Dedifferentiated amniotic fluid mesenchymal stem cell (primary cell): Measurements from ENCODE around the gene TBCD.
"Not testable (repeated sequence)": the region's sequence is repeated elsewhere in the genome, so short reads cannot be mapped to it uniquely, and the experiment has no call there.

Experiments used
- DNase-seq: peaks from one replicate; pipeline ENCODE4 v3.0.0-alpha.2; 2016; ENCODE audit errors: extremely low spot score

Gene TBCD

DNA sequence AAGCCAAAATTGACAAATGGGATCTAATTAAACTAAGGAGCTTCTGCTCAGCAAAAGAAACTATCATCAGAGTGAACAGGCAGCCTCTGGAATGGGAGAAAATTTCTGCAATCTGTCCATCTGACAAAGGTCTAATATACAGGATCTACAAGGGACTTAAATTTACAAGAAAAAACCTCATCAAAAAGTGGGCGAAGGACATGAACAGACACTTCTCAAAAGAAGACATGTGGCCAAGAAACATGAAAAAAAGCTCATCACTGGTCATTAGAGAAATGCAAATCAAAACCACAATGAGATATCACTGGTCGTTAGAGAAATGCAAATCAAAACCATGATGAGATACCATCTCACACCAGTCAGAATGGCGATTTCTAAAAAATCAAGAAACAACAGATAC is 203.2 kb downstream of the TBCD start:
- not testable (repeated sequence) for DNase-seq

DNA sequence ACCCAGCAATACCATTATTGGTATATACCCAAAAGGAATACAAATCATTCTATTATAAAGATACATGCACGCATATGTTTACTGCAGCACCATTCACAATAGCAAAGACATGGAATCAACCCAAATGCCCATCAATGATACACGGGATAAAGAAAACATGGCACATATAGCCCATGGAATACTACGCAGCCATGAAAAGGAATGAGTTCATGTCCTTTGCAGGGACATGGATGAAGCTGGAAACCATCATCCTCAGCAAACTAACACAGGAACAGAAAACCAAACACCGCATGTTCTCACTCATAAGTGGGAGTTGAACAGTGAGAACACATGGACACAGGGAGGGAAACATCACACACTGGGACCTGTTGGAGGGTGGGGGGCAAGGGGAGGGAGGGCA is 203.8 kb downstream of the TBCD start:
- DNase-seq: not testable (repeated sequence)

DNA sequence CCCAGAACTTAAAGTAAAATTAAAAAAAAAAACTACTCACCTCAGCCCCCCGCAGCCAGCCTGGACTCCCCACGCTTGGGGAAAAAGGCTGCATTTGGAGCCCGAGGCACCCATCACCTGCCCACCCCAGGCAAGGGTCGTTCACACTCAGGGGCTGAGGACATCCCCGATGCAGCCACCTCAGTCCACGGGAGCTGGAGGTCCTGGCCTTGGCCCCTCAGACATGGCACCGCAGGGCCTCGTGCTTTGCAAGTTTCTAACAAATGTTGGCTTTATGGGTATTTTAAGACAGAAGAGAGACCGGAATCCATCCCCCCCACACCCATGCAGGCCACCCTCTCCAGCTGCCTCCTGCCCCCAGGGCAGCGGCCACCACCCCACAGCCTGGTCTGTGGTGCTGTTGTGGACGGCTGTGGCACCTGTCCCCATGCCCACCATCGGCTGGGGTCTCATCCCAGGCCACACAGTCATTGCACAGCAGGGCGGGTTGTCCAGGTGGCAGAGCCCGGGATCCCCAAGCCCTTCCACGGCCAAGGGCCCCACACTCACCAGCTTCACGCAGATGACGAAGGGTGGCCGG is 204.4 kb downstream of the TBCD start:
- DNase-seq: no peak

DNA sequence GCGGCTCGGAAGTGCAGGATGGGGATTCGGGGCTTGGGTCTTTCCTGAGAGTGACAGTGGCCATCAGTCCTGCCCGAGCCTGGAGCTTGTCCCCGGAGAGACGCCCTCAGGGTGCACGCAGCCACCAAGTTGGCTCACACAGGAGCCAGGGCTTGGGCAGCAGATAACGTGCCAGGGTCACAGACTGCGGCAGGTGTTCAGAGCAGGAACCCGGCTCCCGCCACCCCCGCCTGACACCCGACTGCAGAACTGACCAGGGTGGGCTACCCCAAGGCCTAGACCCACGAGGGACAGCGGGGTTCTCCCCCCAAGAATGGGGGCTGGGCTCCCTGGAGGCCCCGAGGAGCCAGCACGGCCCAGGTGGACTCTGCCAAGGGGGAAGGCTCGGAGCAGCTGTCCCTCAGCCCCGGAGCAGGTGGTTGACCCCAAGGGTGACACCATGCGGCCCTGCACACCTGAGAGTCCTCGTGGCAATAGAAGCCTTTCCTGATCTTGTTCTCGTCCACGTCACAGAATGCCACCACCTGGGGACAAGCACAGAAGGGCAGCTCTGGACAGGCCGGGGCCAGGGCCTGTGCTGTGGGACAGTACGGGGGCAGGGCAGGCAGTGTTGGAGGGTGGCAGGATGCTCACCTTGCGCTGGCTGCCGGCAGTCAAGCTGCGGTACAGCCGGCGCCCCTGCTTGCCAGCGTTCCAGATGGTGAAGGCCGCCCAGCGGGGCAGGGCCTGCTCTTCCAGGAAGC is 205.0 kb downstream of the TBCD start:
- DNase-seq: no peak

DNA sequence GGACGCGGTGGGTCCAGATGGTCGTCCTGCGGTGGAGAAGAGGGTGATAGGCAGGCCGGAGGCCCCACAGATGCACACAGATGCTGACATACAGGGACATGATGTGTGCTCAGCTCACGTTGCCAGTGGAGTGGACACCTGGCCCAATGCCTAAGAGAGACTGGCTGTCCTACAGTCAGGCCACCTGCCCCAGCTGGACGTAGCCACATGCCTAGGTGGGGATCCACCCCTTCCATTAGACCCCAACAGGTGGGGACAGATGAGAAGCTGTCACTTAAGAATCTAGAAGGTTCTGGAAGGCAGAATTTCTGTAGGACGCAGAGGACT is 205.6 kb downstream of the TBCD start:
- DNase-seq: no peak

DNA sequence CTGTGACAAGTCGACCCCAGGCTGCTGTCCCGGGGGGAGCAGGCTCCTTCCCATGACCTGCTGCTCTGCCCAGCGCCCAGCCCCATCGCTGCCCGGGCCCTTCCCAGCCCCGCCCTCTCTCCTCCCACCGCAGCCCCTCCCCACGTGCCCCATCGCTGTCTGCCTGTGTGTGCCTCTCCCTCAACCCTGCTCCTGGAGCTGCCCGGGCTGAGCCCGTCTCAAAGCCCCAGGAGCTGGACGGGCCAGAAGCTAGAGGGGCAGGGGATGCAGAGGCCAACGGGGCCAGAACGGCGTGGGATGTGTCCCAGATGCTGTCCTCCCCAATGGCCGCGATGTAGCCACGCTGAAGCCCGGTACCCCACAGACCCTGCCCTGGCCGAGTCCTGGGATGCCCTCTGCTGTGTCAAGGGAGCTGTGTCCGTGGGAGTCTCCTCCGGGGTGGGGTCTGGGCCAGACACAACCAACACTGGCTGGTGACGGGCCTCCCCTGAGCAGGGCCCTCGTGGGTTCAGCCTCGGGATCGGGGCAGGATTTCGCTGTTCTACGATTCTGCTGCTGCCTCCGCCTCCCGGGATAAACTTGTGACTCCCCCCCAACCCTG is 206.2 kb downstream of the TBCD start:
- no peak for DNase-seq

DNA sequence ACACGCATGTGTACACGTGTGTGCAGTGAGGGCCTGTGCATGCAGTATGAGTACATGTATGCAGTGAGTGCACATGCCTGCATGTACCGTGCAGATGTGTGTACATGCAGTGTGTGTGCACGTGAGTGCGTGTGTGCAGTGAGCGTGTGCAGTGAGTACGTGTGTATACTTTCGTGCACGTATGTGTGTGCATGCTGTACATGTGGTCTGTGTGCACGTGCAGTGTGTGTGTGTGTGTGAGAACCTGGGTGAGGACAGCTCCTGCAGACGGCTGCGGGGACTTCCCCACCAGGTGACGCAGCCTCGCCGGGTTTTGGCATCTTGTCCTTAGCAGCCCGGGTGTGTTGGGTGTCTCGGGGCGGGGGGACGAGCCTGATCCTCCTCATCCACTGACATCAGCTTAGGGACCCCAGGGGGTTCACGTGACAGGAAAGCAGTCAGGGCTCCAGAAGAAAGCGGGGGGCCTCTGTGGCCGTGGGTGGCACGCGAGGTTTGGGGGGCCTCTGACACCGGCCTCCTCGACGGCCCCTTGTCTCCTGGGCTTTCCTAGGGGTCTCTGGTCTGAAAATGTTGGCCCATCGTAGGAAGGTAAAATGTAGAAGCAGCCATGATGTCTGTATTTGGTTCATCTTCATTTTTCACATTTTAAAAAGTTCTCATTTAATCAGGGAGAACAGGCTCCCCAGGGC is 207.5 kb downstream of the TBCD start:
- DNase-seq: no peak

DNA sequence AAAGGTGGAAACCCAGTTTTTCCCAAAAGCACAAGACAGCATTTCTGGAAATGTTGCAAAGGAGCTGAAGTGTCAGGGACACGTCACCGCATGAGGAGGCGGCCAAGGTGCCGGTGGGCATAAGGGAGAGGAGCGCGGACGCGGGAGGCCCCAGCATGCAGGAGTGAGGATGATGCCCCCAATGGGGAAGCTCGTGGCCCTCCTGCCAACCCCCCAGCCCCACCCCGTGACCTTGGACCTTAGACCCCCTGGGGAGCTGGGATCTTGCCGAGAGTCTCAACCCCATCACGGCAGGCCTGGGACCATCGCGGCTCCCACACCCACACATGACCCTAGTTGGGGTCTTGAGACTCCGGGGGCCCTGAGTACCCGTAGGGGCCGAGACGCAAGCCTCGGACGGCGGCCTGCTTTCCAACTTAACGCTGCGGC is 208.1 kb downstream of the TBCD start:
- no peak for DNase-seq

DNA sequence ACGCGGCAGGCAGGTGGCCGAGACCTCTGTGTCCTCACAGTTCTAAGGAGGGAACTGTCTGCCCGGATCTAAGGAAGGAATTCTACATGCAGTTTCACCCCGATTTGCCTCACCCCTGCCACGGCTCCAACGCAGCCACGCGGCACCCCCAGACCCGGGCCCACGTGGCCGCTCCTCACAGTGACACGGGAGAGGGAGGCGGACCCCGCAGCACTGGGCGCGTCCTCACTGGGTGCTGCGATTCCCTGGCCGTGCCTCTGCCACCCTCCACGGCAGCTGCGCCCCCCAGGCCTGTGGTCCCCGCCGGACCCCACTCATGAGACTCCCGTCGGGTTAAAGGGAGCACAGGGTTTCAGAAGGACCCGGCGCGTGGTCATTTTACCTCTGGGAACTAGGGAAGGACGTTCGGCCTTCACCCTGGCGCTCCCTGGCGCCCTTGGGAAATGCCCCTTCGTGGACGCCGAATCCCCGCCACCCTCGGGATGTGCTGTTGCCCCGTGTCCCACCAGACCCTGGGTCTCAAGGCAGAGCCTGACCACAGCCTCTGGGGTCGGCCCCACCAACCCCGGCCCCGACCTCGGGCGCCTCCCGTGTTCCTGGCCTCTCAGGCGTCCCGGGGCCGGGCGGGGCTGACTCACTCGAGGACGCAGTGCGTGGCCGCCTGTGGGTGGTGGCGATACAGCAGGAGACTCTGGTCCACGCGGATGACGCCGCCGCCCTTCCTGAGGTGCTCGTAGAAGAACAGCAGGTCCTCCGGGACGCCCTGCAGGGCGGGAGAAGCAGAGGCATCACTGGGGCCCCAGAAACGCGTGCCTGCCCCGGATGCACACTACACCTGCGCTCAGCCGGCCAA is 208.8 kb downstream of the TBCD start:
- no peak for DNase-seq

DNA sequence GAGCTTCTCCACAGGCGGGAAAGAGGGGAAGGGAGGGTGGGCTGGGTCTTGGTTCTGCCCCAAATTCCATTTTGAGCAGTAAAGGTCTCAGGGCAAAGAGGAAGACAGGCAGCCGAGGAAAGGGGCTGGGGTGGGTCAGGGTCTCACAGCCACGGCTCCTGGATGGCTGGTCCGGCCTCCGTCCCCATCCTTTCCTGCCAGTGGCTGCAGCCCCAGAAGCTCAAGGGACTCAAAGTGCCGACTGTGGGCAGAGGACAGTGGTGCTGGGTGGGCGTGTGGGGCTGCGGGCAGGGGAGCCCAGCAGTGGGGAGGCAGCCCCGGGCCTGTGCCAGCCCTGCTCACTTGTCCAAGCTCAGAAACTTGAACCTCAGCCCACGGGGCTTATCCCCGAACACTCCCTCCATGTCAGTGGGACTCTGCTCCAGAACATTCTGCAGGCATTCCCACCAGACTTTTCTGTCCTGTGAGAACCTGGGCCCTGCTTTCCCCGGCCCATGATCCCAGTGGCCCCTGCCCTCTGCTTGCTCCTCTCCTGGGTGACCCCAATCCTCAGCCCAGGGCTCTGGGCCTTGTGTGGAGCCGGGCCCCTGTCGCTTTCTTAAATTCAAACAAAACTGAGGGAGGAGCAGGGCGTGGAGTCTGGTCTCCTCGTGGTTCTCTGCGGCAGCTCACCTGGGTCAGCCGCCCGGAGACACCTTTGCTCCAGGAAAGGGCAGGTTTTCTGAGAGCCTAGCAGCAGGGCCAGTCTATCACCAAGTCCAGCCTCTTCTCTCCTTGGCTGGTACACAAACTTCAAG is 209.7 kb downstream of the TBCD start:
- DNase-seq: no peak

DNA sequence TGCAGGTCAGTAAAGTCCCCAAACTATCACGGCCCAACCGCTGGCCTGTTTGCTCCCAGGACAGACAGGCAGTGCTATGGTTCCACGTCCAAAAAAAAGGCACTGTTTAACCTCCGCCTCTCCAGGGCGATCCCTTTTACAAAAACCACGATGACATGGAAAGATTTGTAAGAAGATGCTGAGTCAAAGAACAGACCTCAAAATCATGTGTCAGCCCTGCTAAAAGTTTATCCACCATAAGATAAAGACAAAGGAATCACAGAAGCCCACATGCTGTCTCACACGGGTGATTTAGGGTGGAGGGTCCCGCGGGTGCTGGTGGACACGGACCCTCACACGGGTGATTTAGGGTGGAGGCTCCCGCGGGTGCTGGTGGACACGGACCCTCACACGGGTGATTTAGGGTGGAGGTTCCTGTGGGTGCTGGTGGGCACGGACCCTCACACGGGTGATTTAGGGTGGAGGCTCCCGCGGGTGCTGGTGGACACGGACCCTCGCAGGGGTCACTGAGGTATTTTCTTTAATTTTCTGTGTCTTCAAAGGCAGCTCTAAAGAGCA is 210.4 kb downstream of the TBCD start:
- no peak for DNase-seq

DNA sequence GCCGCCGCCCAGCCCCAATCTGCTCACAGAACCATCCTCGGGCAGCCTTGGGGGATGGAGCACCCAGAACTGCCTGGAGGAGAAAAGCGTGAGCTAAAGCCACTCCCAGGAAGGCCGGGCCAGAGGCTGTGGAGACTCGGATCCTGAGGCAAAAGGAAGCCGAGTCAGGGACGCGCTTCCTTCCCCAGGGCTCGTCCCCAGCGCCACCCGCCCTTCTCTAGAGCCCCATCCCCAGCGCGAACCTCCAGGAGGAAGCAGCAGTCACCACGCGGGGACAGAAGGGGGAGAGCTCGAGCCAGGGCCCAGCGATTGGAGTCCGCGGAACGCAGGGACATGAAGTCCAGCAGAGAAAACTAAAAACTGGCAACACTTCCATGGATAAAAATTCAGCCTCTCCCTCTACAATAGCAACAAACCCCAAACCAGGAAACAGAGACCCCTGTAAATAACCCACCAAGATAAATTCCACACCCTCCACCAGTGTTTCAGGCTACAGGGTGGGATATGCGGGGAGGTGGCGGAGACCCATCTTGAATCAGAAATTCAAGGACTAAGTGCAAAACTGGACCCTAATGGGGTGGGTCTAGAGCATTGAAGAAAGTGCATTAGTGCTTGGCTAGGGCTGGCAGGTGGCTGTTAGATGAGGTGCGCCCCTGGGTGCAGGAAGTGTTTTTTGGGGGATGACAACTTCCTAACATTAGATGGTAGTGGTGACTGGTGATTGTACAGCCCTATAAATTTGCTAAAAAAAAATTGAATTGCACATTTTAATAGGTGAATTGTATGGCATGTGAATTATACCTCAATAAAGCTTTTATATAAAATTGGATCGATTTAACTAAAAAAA is 211.5 kb downstream of the TBCD start:
- peak; percentile 69 for DNase-seq

DNA sequence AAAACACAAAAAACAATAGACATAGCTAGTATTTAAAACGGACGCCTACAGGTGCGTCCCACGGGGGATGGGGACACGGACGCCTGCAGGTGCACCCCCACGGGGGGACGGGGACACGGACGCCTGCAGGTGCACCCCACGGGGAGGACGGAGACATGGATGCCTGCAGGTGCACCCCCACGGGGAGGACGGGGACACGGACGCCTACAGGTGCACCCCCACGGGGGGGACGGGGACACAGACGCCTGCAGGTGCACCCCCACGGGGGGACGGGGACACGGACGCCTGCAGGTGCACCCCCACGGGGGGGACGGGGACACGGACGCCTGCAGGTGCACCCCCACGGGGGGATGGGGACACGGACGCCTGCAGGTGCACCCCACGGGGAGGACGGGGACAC is 212.6 kb downstream of the TBCD start:
- DNase-seq: not testable (repeated sequence)

DNA sequence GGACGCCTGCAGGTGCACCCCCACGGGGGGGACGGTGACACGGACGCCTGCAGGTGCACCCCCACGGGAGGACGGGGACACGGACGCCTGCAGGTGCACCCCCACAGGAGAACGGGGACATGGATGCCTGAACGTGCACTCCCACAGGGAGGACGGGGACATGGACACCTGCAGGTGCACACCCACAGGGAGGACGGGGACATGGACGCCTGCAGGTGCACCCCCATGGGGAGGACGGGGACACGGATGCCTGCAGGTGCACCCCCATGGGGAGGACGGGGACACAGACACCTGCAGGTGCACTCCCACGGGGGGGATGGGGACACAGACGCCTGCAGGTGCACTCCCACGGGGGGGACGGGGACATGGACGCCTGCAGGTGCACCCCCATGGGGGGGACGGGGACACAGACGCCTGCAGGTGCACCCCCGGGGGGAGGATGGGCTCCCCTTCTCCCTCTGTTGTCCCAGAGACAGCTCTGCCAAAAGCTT is 213.0 kb downstream of the TBCD start:
- no peak for DNase-seq

DNA sequence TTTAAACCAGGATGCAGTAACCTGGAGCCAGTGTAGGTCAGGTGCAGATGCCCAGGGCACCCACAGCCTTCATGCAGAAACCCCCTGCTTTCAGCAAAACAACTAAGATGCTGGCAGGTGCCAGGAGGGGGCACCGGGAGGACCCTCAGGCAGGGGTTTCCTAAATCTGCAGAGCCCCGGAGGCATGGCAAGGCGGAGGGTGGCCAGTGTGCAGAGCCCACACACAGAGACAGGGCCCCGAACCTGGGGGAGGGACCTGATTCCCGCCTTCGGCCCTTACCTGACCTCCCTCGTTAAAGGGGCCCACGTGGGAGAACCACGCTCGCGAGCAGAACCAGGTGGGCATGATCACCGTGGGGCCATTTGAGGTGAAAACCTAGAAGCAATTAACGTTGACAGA is 213.5 kb downstream of the TBCD start:
- no peak for DNase-seq

DNA sequence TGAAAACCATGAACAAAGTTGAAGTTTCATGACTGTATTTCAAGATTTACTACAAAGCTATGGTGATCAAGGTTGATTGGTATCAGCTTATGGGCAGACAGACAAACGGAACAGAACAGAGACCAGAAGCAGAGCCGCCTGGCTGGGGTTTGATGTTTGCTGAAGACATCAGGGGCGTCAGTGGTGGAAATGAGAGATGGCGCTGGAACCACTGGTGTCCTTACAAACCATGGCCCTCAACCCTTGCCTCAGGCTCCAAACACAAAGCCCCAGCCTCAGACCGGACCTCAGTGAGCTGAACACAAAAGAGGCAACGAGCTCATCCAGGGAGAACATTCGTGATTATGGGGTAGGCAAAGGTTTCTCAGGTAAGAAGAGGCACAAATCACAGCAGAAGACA is 214.6 kb downstream of the TBCD start:
- no peak for DNase-seq

DNA sequence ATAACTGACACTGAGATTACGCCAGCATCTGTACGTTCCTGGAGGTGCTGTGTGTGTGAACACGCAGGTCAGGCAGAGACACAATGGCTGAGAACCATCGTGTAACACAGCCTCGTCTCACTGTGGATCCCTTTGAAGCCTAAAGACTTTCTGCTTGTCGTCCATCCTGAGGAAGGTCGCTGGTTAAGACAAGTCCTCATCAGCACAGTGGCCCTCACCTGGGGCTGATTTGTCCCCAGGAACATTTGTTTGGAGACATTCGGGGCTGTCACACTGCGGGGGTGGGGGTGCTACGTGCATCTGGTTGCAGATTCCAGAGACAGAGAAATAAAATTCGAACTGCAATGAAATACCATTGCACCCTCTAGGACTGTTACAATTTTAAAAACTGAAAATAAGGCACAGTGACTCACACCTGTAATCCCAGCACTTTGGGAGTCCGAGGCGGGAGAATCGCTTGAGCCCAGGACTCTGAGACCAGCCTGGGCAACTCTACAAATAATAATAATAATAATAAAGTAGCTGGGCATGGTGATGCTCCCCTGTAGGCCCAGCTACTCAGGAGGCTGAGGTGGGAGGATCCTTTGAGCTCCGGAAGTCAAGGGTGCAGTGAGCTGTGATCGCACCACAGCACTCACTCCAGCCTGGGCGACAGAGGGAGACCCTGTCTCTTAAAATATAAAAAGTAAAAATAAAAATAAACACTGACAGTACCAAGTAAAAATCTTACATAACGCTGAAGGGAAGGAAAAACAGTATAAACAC is 215.6 kb downstream of the TBCD start:
- DNase-seq: no peak

DNA sequence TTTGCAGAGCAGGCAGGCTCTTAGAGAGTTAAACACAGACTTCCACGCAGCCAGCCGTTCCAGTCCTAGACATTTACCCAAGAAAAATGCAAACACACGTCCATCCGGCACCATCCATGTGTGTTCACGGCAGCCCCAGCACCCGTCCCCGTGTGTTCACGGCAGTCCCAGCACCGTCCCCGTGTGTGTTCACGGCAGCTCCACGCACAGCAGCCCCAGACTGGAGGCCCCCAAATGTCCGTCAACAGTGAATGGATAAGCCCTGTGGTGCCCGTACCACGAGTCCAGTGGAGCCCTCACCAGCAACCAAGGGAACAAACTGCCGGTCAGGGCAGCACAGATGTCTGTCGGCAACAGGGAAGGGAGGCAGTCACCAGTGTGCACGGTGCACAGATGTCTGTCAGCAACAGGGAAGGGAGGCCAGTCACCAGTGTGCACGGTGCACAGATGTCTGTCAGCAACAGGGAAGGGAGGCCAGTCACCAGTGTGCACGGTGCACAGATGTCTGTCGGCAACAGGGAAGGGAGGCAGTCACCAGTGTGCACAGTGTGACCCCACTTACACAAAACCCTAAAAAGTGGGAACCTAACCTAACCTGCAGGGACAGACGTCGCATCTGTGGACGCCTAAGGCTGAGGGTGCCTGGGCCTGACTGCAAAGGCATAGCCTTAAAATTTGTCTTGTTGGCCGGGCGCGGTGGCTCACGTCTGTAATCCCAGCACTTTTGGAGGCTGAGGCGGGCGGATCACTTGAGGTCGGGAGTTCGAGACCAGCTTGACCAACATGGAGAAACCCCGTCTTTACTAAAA is 216.4 kb downstream of the TBCD start:
- DNase-seq: not testable (repeated sequence)
